GM19372 (cell line): Measurements from ENCODE around the gene DNAJC3.
"Not testable (repeated sequence)": the region's sequence is repeated elsewhere in the genome, so short reads cannot be mapped to it uniquely, and the experiment has no call there.

Experiments used
- ATAC-seq: cut with Tn5 transposase; IDR thresholded peaks from one replicate; pipeline ENCODE4 v1.9.1; 2021; ENCODE audit warnings: mild to moderate bottlenecking, low read depth, moderate library complexity; ENCODE audit not compliant: unreplicated experiment

DNAJC3 gene

GRCh38 chr13:95667235-95667634 lies 9.7 kb upstream of the DNAJC3 start:
- not testable (repeated sequence) for ATAC-seq

- ATAC-seq, result no peak
These were observed 5.3 kb upstream of the DNAJC3 start for GRCh38 chr13:95671597-95671996.

- peak; percentile 8 for ATAC-seq
These were observed 706 bp upstream of the DNAJC3 start for GRCh38 chr13:95676105-95676761.

GRCh38 chr13:95677564-95678266 lies 776 bp downstream of the DNAJC3 start:
- ATAC-seq, result no peak

GRCh38 chr13:95678967-95679366 lies 2.0 kb downstream of the DNAJC3 start:
- no peak for ATAC-seq

GRCh38 chr13:95679722-95680121 lies 2.8 kb downstream of the DNAJC3 start:
- no peak for ATAC-seq

GRCh38 chr13:95684418-95684817 lies 7.5 kb downstream of the DNAJC3 start:
- no peak for ATAC-seq

GRCh38 chr13:95684960-95685359 lies 8.0 kb downstream of the DNAJC3 start:
- not testable (repeated sequence) for ATAC-seq

DNA sequence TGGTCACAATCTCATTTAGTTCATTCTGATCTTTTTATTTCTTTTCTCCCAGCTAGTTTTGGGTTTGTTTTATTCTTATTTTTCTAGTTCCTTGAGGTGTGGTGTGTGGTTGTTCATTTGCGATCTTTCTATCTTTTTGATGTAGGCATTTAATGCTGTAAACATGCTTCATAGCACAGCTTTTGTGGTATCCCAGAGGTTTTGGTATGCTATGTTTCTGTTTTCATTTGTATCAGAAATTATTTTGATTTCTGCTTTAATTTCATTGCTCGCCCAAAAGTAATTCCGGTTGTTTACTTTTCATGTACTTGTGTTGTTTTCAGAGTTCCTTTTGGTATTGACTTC lies 12.6 kb downstream of the DNAJC3 start:
- ATAC-seq, result no peak

GRCh38 chr13:95690986-95691385 lies 14.0 kb downstream of the DNAJC3 start:
- ATAC-seq, result not testable (repeated sequence)

GRCh38 chr13:95697052-95697680 lies 20.2 kb downstream of the DNAJC3 start:
- no peak for ATAC-seq

DNA sequence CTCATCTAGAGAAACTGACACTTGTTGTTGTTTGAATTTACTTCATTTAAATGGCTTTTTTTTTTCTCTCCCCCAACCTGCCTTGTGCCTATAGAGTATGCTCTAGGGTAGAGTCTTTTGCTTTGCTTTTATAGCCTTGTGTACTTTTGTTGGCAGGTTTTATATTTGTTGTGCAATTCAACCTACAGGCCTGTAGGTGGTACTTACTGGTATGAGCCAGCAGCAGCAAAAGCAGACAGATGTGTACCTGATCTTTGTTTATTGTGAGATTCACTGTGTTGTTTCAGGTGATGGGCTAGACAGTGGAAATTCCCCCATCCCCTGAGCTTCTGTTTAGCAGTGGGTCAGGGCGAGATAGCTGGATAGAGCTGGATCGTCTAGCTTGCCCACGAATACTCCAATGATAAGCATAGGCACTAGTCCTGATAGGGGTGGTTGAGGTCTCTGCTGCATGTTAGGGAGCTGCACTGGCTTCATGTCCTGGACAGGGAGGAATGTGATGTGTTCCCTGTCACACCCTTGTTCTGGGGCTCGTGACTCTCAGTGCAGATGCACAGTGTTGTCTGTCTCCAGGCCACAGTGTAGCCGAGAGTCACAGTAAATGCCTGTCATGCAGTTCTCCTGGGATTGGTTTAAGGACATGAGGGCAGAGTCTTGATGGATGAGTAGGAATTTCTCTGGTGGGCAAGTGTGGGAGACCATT lies 21.3 kb downstream of the DNAJC3 start:
- ATAC-seq, result peak; percentile 77

- no peak for ATAC-seq
These were observed 26.6 kb downstream of the DNAJC3 start for GRCh38 chr13:95703576-95703975.

DNA sequence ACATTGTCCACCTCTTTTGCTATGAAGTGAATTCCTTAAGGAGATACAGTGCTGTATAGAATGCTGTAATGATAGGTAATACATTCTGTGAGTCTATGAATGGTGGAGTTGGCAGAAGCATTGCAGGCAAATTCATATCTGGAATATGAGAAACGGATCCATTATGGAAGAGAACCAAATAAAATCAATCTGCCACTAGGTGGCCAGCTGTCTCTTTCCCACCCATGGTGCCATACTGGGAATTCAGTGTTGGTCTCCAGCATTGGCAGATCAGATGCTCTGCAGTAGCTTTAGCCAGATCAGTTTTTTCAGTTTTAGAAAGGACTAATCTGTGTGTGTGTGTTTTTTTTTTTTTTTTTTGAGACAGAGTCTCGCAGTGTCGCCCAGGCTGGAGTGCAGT lies 27.6 kb downstream of the DNAJC3 start:
- ATAC-seq, result no peak

DNA sequence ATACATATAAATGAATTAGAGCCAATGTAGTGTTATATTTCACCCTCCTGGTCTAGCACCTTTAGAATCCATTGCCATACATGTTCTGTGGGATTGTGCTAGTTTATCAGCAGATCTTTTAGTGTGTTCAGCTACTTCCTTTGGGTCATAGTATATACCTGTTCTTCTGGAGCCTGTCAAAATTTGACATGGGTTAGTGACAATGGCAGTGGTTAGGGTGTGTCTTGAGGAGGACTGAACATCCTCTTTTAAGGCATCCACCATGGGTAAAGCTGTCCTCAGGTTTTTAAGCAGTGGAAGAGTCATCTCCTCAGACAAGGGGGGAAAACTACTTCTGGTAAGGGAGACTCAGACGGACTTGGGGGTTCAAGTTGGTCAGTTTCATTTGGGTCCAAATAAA lies 29.4 kb downstream of the DNAJC3 start:
- no peak for ATAC-seq

DNA sequence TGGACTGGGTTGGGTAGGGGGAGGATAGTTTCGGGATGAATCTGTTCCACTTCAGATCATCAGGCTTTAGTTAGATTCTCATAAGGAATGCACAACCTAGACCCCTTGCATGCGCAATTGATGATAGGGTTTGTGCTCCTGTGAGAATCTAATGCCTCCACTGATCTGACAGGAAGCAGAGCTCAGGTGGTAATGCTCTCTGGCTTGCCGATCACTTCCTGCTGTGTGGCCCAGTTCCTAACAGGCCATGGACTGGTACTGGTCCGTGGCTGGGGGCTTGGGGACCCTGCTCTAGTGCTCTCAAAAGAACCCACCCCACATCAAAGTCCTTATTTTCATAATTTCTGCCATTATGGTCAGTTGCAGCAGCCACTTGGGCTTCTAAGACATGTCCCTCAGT lies 30.1 kb downstream of the DNAJC3 start:
- no peak for ATAC-seq

- no peak for ATAC-seq
These were observed 30.8 kb downstream of the DNAJC3 start for GRCh38 chr13:95707442-95708390.

- no peak for ATAC-seq
These were observed 31.4 kb downstream of the DNAJC3 start for GRCh38 chr13:95708391-95708774.

DNA sequence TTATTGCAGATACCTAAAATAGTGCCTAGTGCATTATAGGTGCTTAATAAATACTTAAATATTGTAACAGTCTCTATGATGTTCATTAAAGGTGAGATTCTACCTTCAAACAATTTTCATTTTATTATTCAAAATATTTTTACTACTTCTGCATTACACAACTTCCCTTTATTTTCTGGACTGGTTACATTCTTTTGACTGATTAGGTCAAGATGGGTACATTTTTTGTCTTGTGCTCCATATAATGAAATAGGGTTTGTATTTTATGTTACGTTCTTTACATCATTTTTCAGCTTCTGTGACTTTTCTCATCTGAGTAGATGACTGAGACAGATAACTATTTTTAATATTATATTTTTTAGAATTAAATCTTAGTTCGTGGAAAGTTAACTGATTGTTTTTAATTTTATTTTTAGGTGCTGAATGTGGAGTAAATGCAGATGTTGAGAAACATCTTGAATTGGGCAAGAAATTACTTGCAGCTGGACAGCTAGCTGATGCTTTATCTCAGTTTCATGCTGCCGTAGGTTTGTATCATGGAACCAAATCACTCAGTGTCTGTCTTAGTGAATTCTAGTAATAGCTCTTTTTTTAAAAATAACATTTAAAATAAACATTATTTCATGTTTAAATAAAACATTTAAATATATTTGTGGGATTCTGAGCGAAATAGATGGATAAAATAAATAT lies 32.0 kb downstream of the DNAJC3 start:
- ATAC-seq, result no peak

- ATAC-seq, result no peak
These were observed 33.4 kb downstream of the DNAJC3 start for GRCh38 chr13:95710313-95710712.
